SK-N-SH treated with all-trans-retinoic acid at 6 μM for 48 hours (cell line): Measurements from ENCODE around the gene APOL6.

ENCODE experiments used
- ATAC-seq: fragments of 200-7000 bp; cut with Tn5 transposase; 3 replicates; pipeline ENCODE4 v1.9.1; 2020; ENCODE audit warnings: mild to moderate bottlenecking, moderate library complexity
- ARNTL ChIP-seq: fragments of 450-650 bp; formaldehyde crosslinking; IDR thresholded peaks from 2 replicates; pipeline ENCODE4 v1.5.0; 2020; ENCODE audit warnings: low read depth, mild to moderate bottlenecking, moderate library complexity, borderline replicate concordance
- BACH2 ChIP-seq: fragments of 250-450 bp; sonication (Bioruptor Pico); IDR thresholded peaks from 2 replicates; pipeline ENCODE4 v1.9.0; 2021; ENCODE audit warnings: mild to moderate bottlenecking, borderline replicate concordance
- CREB5 ChIP-seq: fragments of 250-450 bp; sonication (Bioruptor Pico); IDR thresholded peaks from 2 replicates; pipeline ENCODE4 v1.5.1; 2020; ENCODE audit warnings: low read depth, mild to moderate bottlenecking, moderate library complexity
- CSRNP3 ChIP-seq: fragments of 250-450 bp; sonication (Bioruptor Pico); IDR thresholded peaks from 2 replicates; pipeline ENCODE4 v1.5.1; 2021; ENCODE audit warnings: mild to moderate bottlenecking, moderate library complexity
- ESRRG ChIP-seq: fragments of 250-450 bp; sonication (Bioruptor Pico); IDR thresholded peaks from 2 replicates; pipeline ENCODE4 v1.6.1; 2021; ENCODE audit warnings: mild to moderate bottlenecking
- GLIS3 ChIP-seq: fragments of 250-450 bp; sonication (Bioruptor Pico); IDR thresholded peaks from 2 replicates; pipeline ENCODE4 v1.5.0; 2020; ENCODE audit warnings: mild to moderate bottlenecking, moderate library complexity
- ISL1 ChIP-seq: fragments of 250-450 bp; sonication (Bioruptor Pico); IDR thresholded peaks from 2 replicates; pipeline ENCODE4 v2.1.2; 2022; ENCODE audit warnings: mild to moderate bottlenecking, moderate library complexity
- OSR1 ChIP-seq: fragments of 250-450 bp; sonication (Bioruptor Pico); IDR thresholded peaks from 2 replicates; pipeline ENCODE4 v1.8.0; 2022; ENCODE audit warnings: moderate library complexity, mild to moderate bottlenecking, inconsistent platforms
- PATZ1 ChIP-seq: fragments of 250-450 bp; sonication (Bioruptor Pico); IDR thresholded peaks from 2 replicates; pipeline ENCODE4 v1.8.0; 2020; ENCODE audit warnings: mild to moderate bottlenecking, moderate library complexity, borderline replicate concordance
- POU6F1 ChIP-seq: fragments of 250-450 bp; sonication (Bioruptor Pico); IDR thresholded peaks from 2 replicates; pipeline ENCODE4 v1.8.0; 2021; ENCODE audit warnings: low read depth, mild to moderate bottlenecking, moderate library complexity, borderline replicate concordance
- PPARA ChIP-seq: fragments of 250-450 bp; sonication (Bioruptor Pico); IDR thresholded peaks from 2 replicates; pipeline ENCODE4 v1.5.0; 2020; ENCODE audit warnings: mild to moderate bottlenecking, borderline replicate concordance
- RARB ChIP-seq: fragments of 250-450 bp; sonication (Bioruptor Pico); IDR thresholded peaks from 2 replicates; pipeline ENCODE4 v1.8.0; 2021; ENCODE audit warnings: mild to moderate bottlenecking, moderate library complexity
- SNAI2 ChIP-seq: fragments of 250-450 bp; sonication (Bioruptor Pico); IDR thresholded peaks from 2 replicates; pipeline ENCODE4 v1.5.0; 2020; ENCODE audit warnings: mild to moderate bottlenecking, moderate library complexity
- TCF4 ChIP-seq: fragments of 250-450 bp; sonication (Bioruptor Pico); IDR thresholded peaks from 2 replicates; pipeline ENCODE4 v1.8.0; 2021; ENCODE audit warnings: mild to moderate bottlenecking, moderate library complexity, borderline replicate concordance
- TOX ChIP-seq: fragments of 250-450 bp; sonication (Bioruptor Pico); IDR thresholded peaks from 2 replicates; pipeline ENCODE4 v1.8.0; 2021; ENCODE audit warnings: mild to moderate bottlenecking, moderate library complexity, borderline replicate concordance
- TSHZ2 ChIP-seq: fragments of 250-450 bp; sonication (Bioruptor Pico); IDR thresholded peaks from 2 replicates; pipeline ENCODE4 v1.5.0; 2020; ENCODE audit warnings: mild to moderate bottlenecking, moderate library complexity
- ZC3H10 ChIP-seq: fragments of 250-450 bp; sonication (Bioruptor Pico); IDR thresholded peaks from 2 replicates; pipeline ENCODE4 v1.5.1; 2021; ENCODE audit warnings: mild to moderate bottlenecking, moderate library complexity
- ZFP3 ChIP-seq: fragments of 250-450 bp; sonication (Bioruptor Pico); IDR thresholded peaks from 2 replicates; pipeline ENCODE4 v1.5.0; 2020; ENCODE audit warnings: mild to moderate bottlenecking, moderate library complexity
- ZFP30 ChIP-seq: fragments of 450-650 bp; formaldehyde crosslinking; IDR thresholded peaks from 2 replicates; pipeline ENCODE4 v1.5.0; 2022; ENCODE audit warnings: mild to moderate bottlenecking, moderate library complexity
- ZNF565 ChIP-seq: fragments of 450-650 bp; formaldehyde crosslinking; conservative IDR thresholded peaks from 2 replicates; pipeline ENCODE4 v1.5.0; 2020; ENCODE audit warnings: low read depth, mild to moderate bottlenecking, moderate library complexity
- ZNF70 ChIP-seq: fragments of 450-650 bp; formaldehyde crosslinking; IDR thresholded peaks from 2 replicates; pipeline ENCODE4 v1.5.0; 2020; ENCODE audit warnings: mild to moderate bottlenecking, moderate library complexity
- ZNF8 ChIP-seq: fragments of 450-650 bp; formaldehyde crosslinking; IDR thresholded peaks from 2 replicates; pipeline ENCODE4 v1.5.0; 2020; ENCODE audit warnings: mild to moderate bottlenecking, moderate library complexity

APOL6 gene

GRCh38 chr22:35620624-35621251 lies 27.5 kb upstream of the APOL6 start:
- peak; percentile 46; the same call in 1 of the 2 replicates for TF ChIP-seq TCF4 (CRISPR knock-in tag)
- no peak for TF ChIP-seq ARNTL (CRISPR knock-in tag)
- TF ChIP-seq ISL1 (CRISPR knock-in tag): peak; percentile 29
- TF ChIP-seq CSRNP3 (CRISPR knock-in tag): no peak
- no peak for TF ChIP-seq ZC3H10 (CRISPR knock-in tag)
- TF ChIP-seq RARB (CRISPR knock-in tag): no peak
- TF ChIP-seq POU6F1 (CRISPR knock-in tag): no peak
- no peak for TF ChIP-seq PPARA (CRISPR knock-in tag)
- TF ChIP-seq GLIS3: no peak
- TF ChIP-seq ZFP30 (CRISPR knock-in tag): no peak
- peak; percentile 81 for ATAC-seq

- no peak for ATAC-seq
- no peak for TF ChIP-seq ARNTL (CRISPR knock-in tag)
- TF ChIP-seq ZFP3: no peak
- no peak for TF ChIP-seq PPARA (CRISPR knock-in tag)
- no peak for TF ChIP-seq TSHZ2
- no peak for TF ChIP-seq ISL1 (CRISPR knock-in tag)
- TF ChIP-seq SNAI2: no peak
- TF ChIP-seq TCF4 (CRISPR knock-in tag): no peak
- TF ChIP-seq PATZ1 (CRISPR knock-in tag): no peak
- TF ChIP-seq ZFP30 (CRISPR knock-in tag): no peak
- no peak for TF ChIP-seq CSRNP3 (CRISPR knock-in tag)
- no peak for TF ChIP-seq BACH2 (CRISPR knock-in tag)
- no peak for TF ChIP-seq ZNF565 (CRISPR knock-in tag)
- TF ChIP-seq TOX (CRISPR knock-in tag): no peak
- TF ChIP-seq ZC3H10 (CRISPR knock-in tag): no peak
- no peak for TF ChIP-seq ZNF8 (CRISPR knock-in tag)
- TF ChIP-seq CREB5 (CRISPR knock-in tag): no peak
- TF ChIP-seq RARB (CRISPR knock-in tag): no peak
- TF ChIP-seq ESRRG: no peak
- TF ChIP-seq ZNF70 (CRISPR knock-in tag): no peak
- TF ChIP-seq OSR1 (CRISPR knock-in tag): no peak
Observed at GRCh38 chr22:35621451-35621850, 26.8 kb upstream of the APOL6 start.
